Small intestine (tissue), 7 donors: ENCODE results near the gene DTNBP1. TPM values are rescaled to one million over a fixed set of nuclear protein-coding genes. Genes with fewer than 3 reads are reported as not detected.

Source experiments
- DNase-seq, 2 donors: peaks; one replicate each; pipeline versions ENCODE4 v3.0.0 to v3.0.0-alpha.2; 2013
- FAIRE-seq: peaks from 2 replicates; lab custom pipeline; 2012; peaks lifted over from hg19 to GRCh38; lab: Jason Lieb, UNC
- H3K27ac ChIP-seq, 3 donors: one replicate each; pipeline ENCODE4 v1.5.1; 2013; ENCODE audit warnings: low read length in 2 of 3, mild to moderate bottlenecking in 2 of 3, control low read depth in 1 of 3, inconsistent platforms in 1 of 3, low read depth in 1 of 3, moderate library complexity in 1 of 3
- H3K27me3 ChIP-seq, 3 donors: one replicate each; pipeline ENCODE4 v1.6.1; 2013; ENCODE audit warnings: low read length in 3 of 3, inconsistent platforms in 1 of 3; ENCODE audit not compliant: control insufficient read depth in 3 of 3, insufficient read depth in 3 of 3
- H3K36me3 ChIP-seq, 3 donors: one replicate each; pipeline ENCODE4 v1.6.1; 2013; ENCODE audit warnings: low read length in 3 of 3, inconsistent platforms in 1 of 3, low read depth in 1 of 3, mild to moderate bottlenecking in 1 of 3, moderate library complexity in 1 of 3; ENCODE audit not compliant: control insufficient read depth in 3 of 3, insufficient read depth in 2 of 3
- H3K4me1 ChIP-seq, 3 donors: one replicate each; pipeline ENCODE4 v1.6.1; 2013; ENCODE audit warnings: low read length in 2 of 3, inconsistent platforms in 1 of 3, low read depth in 1 of 3, mild to moderate bottlenecking in 1 of 3, moderate library complexity in 1 of 3; ENCODE audit not compliant: control insufficient read depth in 3 of 3, insufficient read depth in 2 of 3
- H3K4me3 ChIP-seq, 3 donors: one replicate each; pipeline ENCODE4 v1.5.1; 2013; ENCODE audit warnings: low read length in 3 of 3, control low read depth in 1 of 3, inconsistent platforms in 1 of 3, low read depth in 1 of 3, mild to moderate bottlenecking in 1 of 3, moderate library complexity in 1 of 3
- H3K9me3 ChIP-seq, 2 donors: one replicate each; pipeline ENCODE4 v1.6.1; 2013; ENCODE audit warnings: low read depth in 1 of 2, low read length in 1 of 2; ENCODE audit not compliant: control insufficient read depth in 2 of 2, insufficient read depth in 1 of 2
- WGBS, 3 donors: extraction: QIAGEN DNeasy Blood & Tissue Kit; methylation state at CpG; one replicate each; pipeline ENCODE4 v1.1.7; 2013; 5-methylcytosine and 5-hydroxymethylcytosine counted together
- polyA plus RNA-seq, 4 donors: library from polyadenylated mRNA; stranded (reverse) in 3 of 4; unstranded in 1 of 4; fragments of 200-250 nt in 3 of 4; fragments of 120-200 nt in 1 of 4; gene quantifications; one replicate each; pipeline versions ENCODE4 v1.2.1 to v1.2.3, GENCODE V29; 2013
- donor health status: healthy with polysubstance abuse.
- donor health status: control.
- donor health status: control.
- donor health status: Bipolar disorder and iron deficiency.
- donor health status: healthy.

The DTNBP1 gene
- polyA plus RNA-seq, 4 donors, result 12.7 to 22.0 (median 18.7) TPM

- H3K9me3 ChIP-seq, result no peaks in the 10 kb centered on the region
- FAIRE-seq, result no peak
- no peak overlapping the region for H3K4me3 ChIP-seq
- 94% methylated on average over 9 of the region's 9 CpGs for WGBS, 3 donors
- H3K27ac ChIP-seq, result no peak overlapping the region
- H3K27me3 ChIP-seq, result no peaks in the 10 kb centered on the region
- no peaks in the 10 kb centered on the region for H3K4me1 ChIP-seq
- no peak for DNase-seq
- peaks cover 2 to 90% (median 24%) of the 10 kb centered on the region in 3 donors for H3K36me3 ChIP-seq
Measured at GRCh38 chr6:15512721-15513120, 150.1 kb downstream of the DTNBP1 start.

- no peak overlapping the region for H3K4me3 ChIP-seq
- DNase-seq (no peak), FAIRE-seq (no peak)
- WGBS, 3 donors, result 90 to 94% (median 91%) methylated on average over 18 of the region's 18 CpGs
- H3K4me1 ChIP-seq, result no peaks in the 10 kb centered on the region
- peaks cover 0 to 89% (median 21%) of the 10 kb centered on the region in 3 donors for H3K36me3 ChIP-seq
- no peak overlapping the region for H3K27ac ChIP-seq
- H3K27me3 ChIP-seq, result no peaks in the 10 kb centered on the region
- no peaks in the 10 kb centered on the region for H3K9me3 ChIP-seq
Measured at GRCh38 chr6:15512126-15512525, 150.7 kb downstream of the DTNBP1 start.

- DNase-seq (no peak), FAIRE-seq (no peak)
- H3K36me3 ChIP-seq, result peaks cover 0 to 87% (median 23%) of the 10 kb centered on the region in 3 donors
- H3K27me3 ChIP-seq, result no peaks in the 10 kb centered on the region
- 92 to 95% (median 93%) methylated on average over 14 of the region's 14 CpGs for WGBS, 3 donors
- no peak overlapping the region for H3K27ac ChIP-seq
- no peaks in the 10 kb centered on the region for H3K9me3 ChIP-seq
- H3K4me1 ChIP-seq, result no peaks in the 10 kb centered on the region
- H3K4me3 ChIP-seq, result no peak overlapping the region
Measured at GRCh38 chr6:15511248-15512125, 151.3 kb downstream of the DTNBP1 start.

GRCh38 chr6:15510536-15511247, 152.1 kb downstream of the DTNBP1 start:
- 83 to 86% (median 85%) methylated on average over 16 of the region's 16 CpGs for whole genome bisulfite sequencing, 3 donors
- H3K4me1 ChIP-seq, result no peaks in the 10 kb centered on the region
- H3K36me3 ChIP-seq, result peaks cover 0 to 90% (median 24%) of the 10 kb centered on the region in 3 donors

GRCh38 chr6:15510121-15510520, 152.7 kb downstream of the DTNBP1 start:
- H3K36me3 ChIP-seq, result peaks cover 0 to 91% (median 24%) of the 10 kb centered on the region in 3 donors
- H3K4me3 ChIP-seq, result no peak overlapping the region
- H3K9me3 ChIP-seq, result no peaks in the 10 kb centered on the region
- 96 to 100% (median 97%) methylated on average over 6 of the region's 6 CpGs for WGBS, 3 donors
- peaks cover 0 to 5% (median 0%) of the 10 kb centered on the region in 3 donors for H3K4me1 ChIP-seq
- H3K27ac ChIP-seq, result no peak overlapping the region
- H3K27me3 ChIP-seq, result no peaks in the 10 kb centered on the region
- DNase-seq (no peak), FAIRE-seq (no peak)

More at GRCh38 chr6:15510536-15511247, 152.1 kb downstream of the DTNBP1 start:
- H3K9me3 ChIP-seq, result no peaks in the 10 kb centered on the region
- H3K27me3 ChIP-seq, result no peaks in the 10 kb centered on the region
- DNase-seq (no peak), FAIRE-seq (no peak)
- H3K27ac ChIP-seq, result no peak overlapping the region
- no peak overlapping the region for H3K4me3 ChIP-seq

GRCh38 chr6:15509335-15509933, 153.4 kb downstream of the DTNBP1 start:
- Histone ChIP-seq H3K27ac (peak overlapping the region in 1 of 3 donors; percentile 2), H3K4me1 (peaks cover 0 to 5% (median 0%) of the 10 kb centered on the region in 3 donors), H3K4me3 (no peak overlapping the region), H3K36me3 (peaks cover 0 to 90% (median 24%) of the 10 kb centered on the region in 3 donors), H3K9me3 (no peaks in the 10 kb centered on the region), H3K27me3 (no peaks in the 10 kb centered on the region)
- 80 to 86% (median 86%) methylated on average over 13 of the region's 13 CpGs for WGBS, 3 donors
- FAIRE-seq (no peak), DNase-seq (no peak)

GRCh38 chr6:15508931-15509330, 153.9 kb downstream of the DTNBP1 start:
- DNase-seq (no peak), FAIRE-seq (no peak)
- Histone ChIP-seq H3K9me3 (no peaks in the 10 kb centered on the region), H3K27ac (peak overlapping the region in 1 of 3 donors; percentile 2), H3K36me3 (peaks cover 0 to 90% (median 23%) of the 10 kb centered on the region in 3 donors), H3K4me1 (peaks cover 0 to 8% (median 0%) of the 10 kb centered on the region in 3 donors), H3K27me3 (no peaks in the 10 kb centered on the region), H3K4me3 (no peak overlapping the region)
- 85 to 86% (median 85%) methylated on average over 15 of the region's 15 CpGs for WGBS, 3 donors

GRCh38 chr6:15508441-15508871, 154.4 kb downstream of the DTNBP1 start:
- Histone ChIP-seq H3K4me3 (no peak overlapping the region), H3K27ac (no peak overlapping the region), H3K4me1 (peaks cover 0 to 8% (median 0%) of the 10 kb centered on the region in 3 donors), H3K36me3 (peaks cover 0 to 90% (median 21%) of the 10 kb centered on the region in 3 donors), H3K9me3 (no peaks in the 10 kb centered on the region), H3K27me3 (no peaks in the 10 kb centered on the region)
- DNase-seq, result no peak
- no peak for FAIRE-seq
- 90 to 95% (median 92%) methylated on average over 6 of the region's 6 CpGs for WGBS, 3 donors
